ENCODE measurements around the gene KDM2B. TPM values are rescaled to one million over a fixed set of nuclear protein-coding genes. Genes with fewer than 3 reads are reported as not detected.

The KDM2B gene
- total RNA-seq, 1 donor from 2014 or later: 21.3 TPM

- no peaks in the 10 kb centered on the region for H3K27me3 Mint-ChIP-seq (ENCODE audit: low read depth)
- no peak for TF ChIP-seq CTCF (IDR thresholded peaks at IDR 0.05)
- H3K36me3 Mint-ChIP-seq (ENCODE audit: low read depth): peaks cover 4% of the 10 kb centered on the region
- no peak for DNase-seq (ENCODE audit: low spot score)
- H3K4me3 Mint-ChIP-seq (ENCODE audit: unreplicated experiment): no peak overlapping the region
- H3K4me1 Mint-ChIP-seq (ENCODE audit: low read depth): no peaks in the 10 kb centered on the region
- H3K9me3 Mint-ChIP-seq (ENCODE audit: low read depth): no peaks in the 10 kb centered on the region
- no peak overlapping the region for H3K27ac Mint-ChIP-seq (ENCODE audit: unreplicated experiment)
Observed at GRCh38 chr12:121507984-121508383, 72.8 kb downstream of the KDM2B start.

- Mint-ChIP-seq H3K36me3 (ENCODE audit: low read depth) (peaks cover 4% of the 10 kb centered on the region), H3K27ac (ENCODE audit: unreplicated experiment) (no peak overlapping the region), H3K4me3 (ENCODE audit: unreplicated experiment) (no peak overlapping the region), H3K9me3 (ENCODE audit: low read depth) (no peaks in the 10 kb centered on the region), H3K27me3 (ENCODE audit: low read depth) (no peaks in the 10 kb centered on the region), H3K4me1 (ENCODE audit: low read depth) (no peaks in the 10 kb centered on the region)
- TF ChIP-seq CTCF (IDR thresholded peaks at IDR 0.05): no peak
- no peak for DNase-seq (ENCODE audit: low spot score)
Observed at GRCh38 chr12:121507245-121507644, 73.6 kb downstream of the KDM2B start.

- TF ChIP-seq CTCF (IDR thresholded peaks at IDR 0.05): no peak
- Mint-ChIP-seq H3K27me3 (ENCODE audit: low read depth) (no peaks in the 10 kb centered on the region), H3K36me3 (ENCODE audit: low read depth) (peaks cover 4% of the 10 kb centered on the region), H3K4me1 (ENCODE audit: low read depth) (no peaks in the 10 kb centered on the region), H3K4me3 (ENCODE audit: unreplicated experiment) (no peak overlapping the region), H3K27ac (ENCODE audit: unreplicated experiment) (no peak overlapping the region), H3K9me3 (ENCODE audit: low read depth) (no peaks in the 10 kb centered on the region)
- DNase-seq (ENCODE audit: low spot score): no peak
Observed at GRCh38 chr12:121505513-121505912, 75.3 kb downstream of the KDM2B start.

GRCh38 chr12:121504505-121504904 is 76.3 kb downstream of the KDM2B start:
- H3K9me3 Mint-ChIP-seq (ENCODE audit: low read depth): no peaks in the 10 kb centered on the region
- H3K4me3 Mint-ChIP-seq (ENCODE audit: unreplicated experiment): no peak overlapping the region
- no peak overlapping the region for H3K27ac Mint-ChIP-seq (ENCODE audit: unreplicated experiment)
- no peak for TF ChIP-seq CTCF (IDR thresholded peaks at IDR 0.05)
- peaks cover 4% of the 10 kb centered on the region for H3K4me1 Mint-ChIP-seq (ENCODE audit: low read depth)
- H3K36me3 Mint-ChIP-seq (ENCODE audit: low read depth): peaks cover 4% of the 10 kb centered on the region
- no peak for DNase-seq (ENCODE audit: low spot score)
- H3K27me3 Mint-ChIP-seq (ENCODE audit: low read depth): no peaks in the 10 kb centered on the region

GRCh38 chr12:121503395-121503794 is 77.4 kb downstream of the KDM2B start:
- no peak for TF ChIP-seq CTCF (IDR thresholded peaks at IDR 0.05)
- DNase-seq (ENCODE audit: low spot score): no peak
- H3K4me3 Mint-ChIP-seq (ENCODE audit: unreplicated experiment): no peak overlapping the region
- H3K27me3 Mint-ChIP-seq (ENCODE audit: low read depth): no peaks in the 10 kb centered on the region
- H3K9me3 Mint-ChIP-seq (ENCODE audit: low read depth): no peaks in the 10 kb centered on the region
- no peak overlapping the region for H3K27ac Mint-ChIP-seq (ENCODE audit: unreplicated experiment)
- peaks cover 4% of the 10 kb centered on the region for H3K4me1 Mint-ChIP-seq (ENCODE audit: low read depth)
- peaks cover 3% of the 10 kb centered on the region for H3K36me3 Mint-ChIP-seq (ENCODE audit: low read depth)

Data from chondrocyte (in vitro differentiated cells).